Suppressor macrophage treated with lipopolysaccharide for 4 hours (primary cell): Measurements from ENCODE around the gene TMEM243.
A peak's percentile ranks its signal among the peaks of the same experiment; 100 is the strongest.
"Not testable (repeated sequence)": the region's sequence is repeated elsewhere in the genome, so short reads cannot be mapped to it uniquely, and the experiment has no call there.

Experiments
- DNase-seq: peaks from one replicate; pipeline ENCODE4 v3.0.0-alpha.2; 2020

TMEM243 gene

GRCh38 chr7:87219545-87220025 lies at the start of gene TMEM243:
Gene TMEM243, minus strand, starts transcription at chr7:87219732. Its CDS starts 229 bp downstream, at chr7:87219503.
- peak; percentile 94 for DNase-seq

GRCh38 chr7:87267239-87267900 lies 47.8 kb upstream of the TMEM243 start:
- no peak for DNase-seq

- no peak for DNase-seq
Measured at GRCh38 chr7:87263537-87263936, 44.0 kb upstream of the TMEM243 start.

- no peak for DNase-seq
Measured at GRCh38 chr7:87253589-87254087, 34.1 kb upstream of the TMEM243 start.

GRCh38 chr7:87245671-87246070 lies 26.1 kb upstream of the TMEM243 start:
- DNase-seq: not testable (repeated sequence)

- not testable (repeated sequence) for DNase-seq
Measured at GRCh38 chr7:87238464-87239051, 19.0 kb upstream of the TMEM243 start.

GRCh38 chr7:87234949-87235348 lies 15.4 kb upstream of the TMEM243 start:
- no peak for DNase-seq

GRCh38 chr7:87231711-87232110 lies 12.2 kb upstream of the TMEM243 start:
- no peak for DNase-seq

GRCh38 chr7:87231258-87231657 lies 11.7 kb upstream of the TMEM243 start:
- no peak for DNase-seq

GRCh38 chr7:87226495-87226894 lies 7.0 kb upstream of the TMEM243 start:
- no peak for DNase-seq

GRCh38 chr7:87225696-87226095 lies 6.2 kb upstream of the TMEM243 start:
- DNase-seq: no peak

GRCh38 chr7:87223666-87224065 lies 4.1 kb upstream of the TMEM243 start:
- DNase-seq: no peak

- DNase-seq: no peak
Measured at GRCh38 chr7:87220734-87221215, 1.2 kb upstream of the TMEM243 start.

- peak; percentile 78 for DNase-seq
Measured at GRCh38 chr7:87220026-87220733, 648 bp upstream of the TMEM243 start.

GRCh38 chr7:87218796-87219544 lies 562 bp downstream of the TMEM243 start:
- DNase-seq: peak; percentile 82

GRCh38 chr7:87217983-87218653 lies 1.4 kb downstream of the TMEM243 start:
- no peak for DNase-seq

GRCh38 chr7:87216701-87217508 lies 2.6 kb downstream of the TMEM243 start:
- DNase-seq: peak; percentile 45

GRCh38 chr7:87215046-87215445 lies 4.5 kb downstream of the TMEM243 start:
- DNase-seq: no peak

- DNase-seq: peak; percentile 34
Measured at GRCh38 chr7:87213811-87214210, 5.7 kb downstream of the TMEM243 start.

- no peak for DNase-seq
Measured at GRCh38 chr7:87213252-87213651, 6.3 kb downstream of the TMEM243 start.

GRCh38 chr7:87212498-87212897 lies 7.0 kb downstream of the TMEM243 start:
- peak; percentile 30 for DNase-seq
